WERI-Rb-1 (cell line): ENCODE results near the gene FAM200B.

Experiments
- DNase-seq: peaks from one replicate; pipeline ENCODE4 v3.0.0-alpha.2; 2020
- H3K27ac ChIP-seq: fragments of 250-450 bp; sonication (Bioruptor Pico); 2 replicates; pipeline ENCODE4 v1.5.1; 2020; ENCODE audit warnings: mild to moderate bottlenecking, moderate library complexity
- H3K27me3 ChIP-seq: fragments of 250-450 bp; sonication (Bioruptor Pico); 2 replicates; pipeline ENCODE4 v1.5.1; 2021; ENCODE audit warnings: mild to moderate bottlenecking, low read depth, moderate library complexity; ENCODE audit not compliant: insufficient read depth, severe bottlenecking
- H3K36me3 ChIP-seq: fragments of 250-450 bp; sonication (Bioruptor Pico); 2 replicates; pipeline ENCODE4 v1.5.1; 2020; ENCODE audit warnings: mild to moderate bottlenecking, moderate library complexity
- H3K4me3 ChIP-seq: 2 replicates; pipeline ENCODE4 v1.5.1; 2011; ENCODE audit warnings: low read depth, mild to moderate bottlenecking, control low read depth, low read length
- H3K9me3 ChIP-seq: fragments of 250-450 bp; sonication (Bioruptor Pico); 2 replicates; pipeline ENCODE4 v1.5.1; 2021; ENCODE audit warnings: mild to moderate bottlenecking, moderate library complexity; ENCODE audit not compliant: severe bottlenecking
- TF ChIP-seq, protein P1 (sequence below): IDR thresholded peaks from 2 replicates; pipeline ENCODE4 v1.5.1; 2011; ENCODE audit warnings: low read depth, mild to moderate bottlenecking, control low read depth, inconsistent platforms, low read length

Gene FAM200B

DNA sequence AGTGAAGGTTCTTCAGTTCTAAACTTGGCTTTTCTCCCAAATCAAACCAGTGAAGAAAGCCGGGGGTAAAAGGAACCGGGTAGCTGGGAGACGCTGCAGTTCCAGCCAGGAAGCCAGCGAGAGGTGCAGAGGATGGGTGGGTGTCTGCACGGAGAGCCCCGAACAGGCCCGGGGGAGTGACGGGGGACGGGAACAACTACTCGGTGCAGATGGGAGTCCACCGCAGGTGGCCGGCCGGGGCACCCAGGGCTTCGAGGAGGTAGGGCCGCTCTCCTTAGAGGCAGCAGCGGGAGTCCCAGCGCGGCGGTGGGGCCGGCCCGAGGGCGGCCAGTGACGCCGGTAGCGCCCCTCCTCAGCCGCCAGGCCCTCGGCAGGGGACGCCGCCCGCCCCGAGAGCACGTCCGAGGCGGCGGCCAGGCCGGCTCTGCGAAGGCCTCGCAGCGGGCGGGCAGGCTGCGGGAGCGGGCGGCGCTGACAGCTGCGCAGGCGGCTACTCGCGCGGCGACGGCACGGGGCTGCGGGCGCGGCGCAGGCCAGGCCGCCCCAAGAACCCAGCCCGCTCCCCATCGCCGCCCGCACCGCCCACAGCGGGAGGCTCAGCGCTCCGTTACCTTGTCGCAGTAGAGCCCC is 26.9 kb upstream of the FAM200B start:
- peak; percentile 53 for DNase-seq
- no peaks in the 10 kb centered on the region for H3K27me3 ChIP-seq
- peak overlapping the region; percentile 79 for H3K4me3 ChIP-seq
- H3K36me3 ChIP-seq, result no peaks in the 10 kb centered on the region
- TF ChIP-seq, protein P1, sequence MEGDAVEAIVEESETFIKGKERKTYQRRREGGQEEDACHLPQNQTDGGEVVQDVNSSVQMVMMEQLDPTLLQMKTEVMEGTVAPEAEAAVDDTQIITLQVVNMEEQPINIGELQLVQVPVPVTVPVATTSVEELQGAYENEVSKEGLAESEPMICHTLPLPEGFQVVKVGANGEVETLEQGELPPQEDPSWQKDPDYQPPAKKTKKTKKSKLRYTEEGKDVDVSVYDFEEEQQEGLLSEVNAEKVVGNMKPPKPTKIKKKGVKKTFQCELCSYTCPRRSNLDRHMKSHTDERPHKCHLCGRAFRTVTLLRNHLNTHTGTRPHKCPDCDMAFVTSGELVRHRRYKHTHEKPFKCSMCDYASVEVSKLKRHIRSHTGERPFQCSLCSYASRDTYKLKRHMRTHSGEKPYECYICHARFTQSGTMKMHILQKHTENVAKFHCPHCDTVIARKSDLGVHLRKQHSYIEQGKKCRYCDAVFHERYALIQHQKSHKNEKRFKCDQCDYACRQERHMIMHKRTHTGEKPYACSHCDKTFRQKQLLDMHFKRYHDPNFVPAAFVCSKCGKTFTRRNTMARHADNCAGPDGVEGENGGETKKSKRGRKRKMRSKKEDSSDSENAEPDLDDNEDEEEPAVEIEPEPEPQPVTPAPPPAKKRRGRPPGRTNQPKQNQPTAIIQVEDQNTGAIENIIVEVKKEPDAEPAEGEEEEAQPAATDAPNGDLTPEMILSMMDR, result no peak
- H3K9me3 ChIP-seq, result no peaks in the 10 kb centered on the region
- H3K27ac ChIP-seq, result peak overlapping the region; percentile 100

DNA sequence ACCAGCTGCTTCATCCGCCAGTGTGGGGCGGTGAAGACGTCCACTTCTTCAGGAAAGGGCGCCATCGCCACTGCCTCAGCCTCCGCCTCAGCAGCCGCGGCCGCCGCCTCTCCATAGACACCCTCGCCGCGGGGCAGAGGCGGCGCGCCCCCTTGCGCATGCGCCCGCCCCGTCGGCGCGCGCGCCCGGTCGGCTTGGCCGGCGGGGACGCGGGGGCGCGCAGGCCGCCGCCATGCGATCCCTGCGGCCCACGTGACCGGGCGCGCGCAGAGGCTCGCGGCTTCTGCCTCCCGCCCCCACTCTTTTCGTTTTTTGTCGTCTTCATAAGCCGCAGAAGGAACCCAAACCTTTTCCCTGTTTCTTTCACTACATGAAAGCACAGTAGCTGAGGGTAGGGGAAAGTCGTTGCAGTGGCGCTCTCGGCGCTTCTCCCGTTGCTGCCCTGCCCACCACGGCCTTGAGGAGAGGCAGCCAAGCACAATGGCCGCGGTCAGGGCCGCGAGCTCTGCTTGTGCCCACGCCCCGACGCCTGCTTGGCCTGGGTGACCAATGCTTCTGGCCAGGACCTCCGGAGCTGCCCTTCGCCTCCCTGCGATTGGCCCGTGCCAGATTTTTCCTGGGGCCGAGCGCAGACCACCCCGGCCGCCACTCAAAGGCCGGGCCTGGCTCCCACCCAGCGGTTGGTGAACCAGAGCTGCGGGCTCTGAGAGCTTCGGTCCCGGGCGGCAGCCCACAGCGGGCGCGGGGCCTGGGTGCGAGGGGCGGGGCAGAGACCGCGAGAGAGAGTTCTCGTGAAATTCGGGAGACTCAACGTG is 26.2 kb upstream of the FAM200B start, which contains the start of gene FBXL5:
FBXL5 (minus strand) TSS at position 135 of the 815 bp plus-strand sequence; CDS start at position 65, 70 bp downstream.
- H3K27ac ChIP-seq, result peak within 1 kb of the TSS; percentile 100
- no peaks in the 10 kb centered on the region for H3K9me3 ChIP-seq
- peak; percentile 80 for DNase-seq
- no peaks in the 10 kb centered on the region for H3K36me3 ChIP-seq
- peak within 1 kb of the TSS; percentile 79 for H3K4me3 ChIP-seq
- TF ChIP-seq, protein P1, result no peak
- H3K27me3 ChIP-seq, result no peaks in the 10 kb centered on the region

DNA sequence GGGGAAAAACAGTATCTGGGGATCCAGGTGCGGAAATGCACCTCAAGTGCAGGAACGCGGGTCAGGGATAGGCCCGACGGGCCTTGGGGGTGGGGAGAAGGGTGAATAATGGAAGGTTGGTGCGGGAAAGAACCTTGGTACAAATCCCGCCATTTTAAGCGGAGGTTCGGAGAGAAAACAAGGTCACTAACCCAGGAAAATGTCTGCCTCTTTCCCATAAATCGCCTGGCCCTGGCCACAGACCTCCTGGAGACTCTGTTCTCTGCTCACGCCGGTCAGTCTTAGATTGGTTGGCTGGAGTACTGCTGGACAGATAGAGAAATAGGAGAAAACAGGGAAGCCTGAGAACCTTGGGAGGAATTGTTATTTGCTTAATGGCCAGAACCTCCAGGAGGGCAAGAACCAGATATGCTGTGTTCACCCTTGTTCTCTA is 25.6 kb upstream of the FAM200B start:
- no peaks in the 10 kb centered on the region for H3K9me3 ChIP-seq
- H3K4me3 ChIP-seq, result peak overlapping the region; percentile 57
- peak; percentile 58 for DNase-seq
- H3K36me3 ChIP-seq, result no peaks in the 10 kb centered on the region
- no peaks in the 10 kb centered on the region for H3K27me3 ChIP-seq
- H3K27ac ChIP-seq, result peak overlapping the region; percentile 100
- TF ChIP-seq, protein P1, result no peak

DNA sequence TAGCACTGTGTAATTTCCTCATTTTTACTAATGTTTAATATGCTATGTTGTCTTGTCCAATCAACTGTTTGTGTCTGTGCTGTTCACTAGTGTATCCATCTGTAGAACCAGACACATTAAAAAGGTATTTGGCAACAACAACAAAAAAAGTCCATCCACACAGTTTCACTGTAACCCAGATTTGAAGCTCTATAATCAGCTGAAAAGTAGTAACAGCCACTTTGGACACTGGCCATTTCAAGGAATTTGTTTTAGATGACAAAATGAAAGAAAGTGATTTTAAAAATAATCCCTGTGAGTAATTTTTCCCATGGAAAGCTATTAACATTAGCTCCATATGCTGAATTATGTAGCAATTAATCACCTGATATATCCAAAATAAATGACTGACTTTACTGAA is 24.3 kb upstream of the FAM200B start:
- H3K27ac ChIP-seq, result no peak overlapping the region
- TF ChIP-seq, protein P1, result no peak
- H3K36me3 ChIP-seq, result no peaks in the 10 kb centered on the region
- no peaks in the 10 kb centered on the region for H3K9me3 ChIP-seq
- DNase-seq, result no peak
- H3K27me3 ChIP-seq, result no peaks in the 10 kb centered on the region
- no peak overlapping the region for H3K4me3 ChIP-seq

DNA sequence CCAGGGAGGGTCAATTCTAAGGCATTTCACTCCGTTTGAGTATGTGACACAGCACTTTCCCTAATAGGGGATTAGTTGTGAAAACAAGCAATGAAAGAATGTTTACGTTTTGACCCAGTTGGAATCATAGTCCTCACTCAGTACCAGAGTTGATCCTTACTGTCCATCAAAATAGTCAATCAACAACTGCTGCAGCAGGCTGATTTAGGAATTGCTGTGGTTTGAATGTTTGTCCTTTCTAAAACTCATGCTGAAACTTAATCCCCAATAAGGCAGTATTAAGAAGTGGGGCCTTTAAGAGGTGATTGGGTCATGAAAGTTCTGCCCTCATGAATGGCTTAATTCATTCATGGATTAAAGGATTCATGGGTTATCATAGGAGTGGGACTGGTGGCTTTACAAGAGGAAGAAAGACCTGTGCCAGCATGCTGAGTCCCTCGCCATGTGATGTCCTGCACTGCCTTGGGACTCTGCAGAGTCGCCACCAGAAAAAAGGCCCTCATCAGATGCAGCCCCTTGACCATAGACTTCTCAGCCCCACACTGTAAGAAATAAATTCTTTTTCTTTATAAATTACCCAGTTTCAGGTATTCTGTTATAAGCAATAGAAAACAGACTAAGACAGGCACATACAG is 23.4 kb upstream of the FAM200B start:
- Histone ChIP-seq H3K27ac (no peak overlapping the region), H3K9me3 (no peaks in the 10 kb centered on the region), H3K27me3 (no peaks in the 10 kb centered on the region), H3K4me3 (no peak overlapping the region), H3K36me3 (no peaks in the 10 kb centered on the region)
- TF ChIP-seq, protein P1, result no peak
- DNase-seq, result no peak
